Muscle layer of duodenum (tissue), 2 donors: ENCODE measurements around the gene NAALADL1.

ENCODE experiments used
- H3K27ac ChIP-seq: one replicate; pipeline ENCODE4 v1.7.0; 2013; ENCODE audit warnings: mild to moderate bottlenecking, low read length
- H3K27me3 ChIP-seq: one replicate; pipeline ENCODE4 v1.7.0; 2013; ENCODE audit warnings: low read depth, mild to moderate bottlenecking, control low read depth, low read length
- H3K36me3 ChIP-seq, 2 donors: one replicate each; pipeline ENCODE4 v1.7.0; 2013; ENCODE audit warnings: low read length in 2 of 2, control low read depth in 1 of 2, mild to moderate bottlenecking in 1 of 2; ENCODE audit not compliant: insufficient read depth in 2 of 2, control insufficient read depth in 1 of 2
- H3K4me1 ChIP-seq, 2 donors: one replicate each; pipeline ENCODE4 v1.7.0; 2013; ENCODE audit warnings: low read length in 2 of 2, mild to moderate bottlenecking in 2 of 2, control low read depth in 1 of 2, moderate library complexity in 1 of 2; ENCODE audit not compliant: insufficient read depth in 2 of 2, control insufficient read depth in 1 of 2
- H3K4me3 ChIP-seq, 2 donors: one replicate each; pipeline ENCODE4 v1.7.0; 2013; ENCODE audit warnings: low read length in 2 of 2, low read depth in 1 of 2, mild to moderate bottlenecking in 1 of 2
- H3K9me3 ChIP-seq, 2 donors: one replicate each; pipeline ENCODE4 v1.7.0; 2013; ENCODE audit warnings: low read length in 2 of 2, control low read depth in 1 of 2, mild to moderate bottlenecking in 1 of 2; ENCODE audit not compliant: control insufficient read depth in 1 of 2
- donor health status: healthy.

The NAALADL1 gene

DNA sequence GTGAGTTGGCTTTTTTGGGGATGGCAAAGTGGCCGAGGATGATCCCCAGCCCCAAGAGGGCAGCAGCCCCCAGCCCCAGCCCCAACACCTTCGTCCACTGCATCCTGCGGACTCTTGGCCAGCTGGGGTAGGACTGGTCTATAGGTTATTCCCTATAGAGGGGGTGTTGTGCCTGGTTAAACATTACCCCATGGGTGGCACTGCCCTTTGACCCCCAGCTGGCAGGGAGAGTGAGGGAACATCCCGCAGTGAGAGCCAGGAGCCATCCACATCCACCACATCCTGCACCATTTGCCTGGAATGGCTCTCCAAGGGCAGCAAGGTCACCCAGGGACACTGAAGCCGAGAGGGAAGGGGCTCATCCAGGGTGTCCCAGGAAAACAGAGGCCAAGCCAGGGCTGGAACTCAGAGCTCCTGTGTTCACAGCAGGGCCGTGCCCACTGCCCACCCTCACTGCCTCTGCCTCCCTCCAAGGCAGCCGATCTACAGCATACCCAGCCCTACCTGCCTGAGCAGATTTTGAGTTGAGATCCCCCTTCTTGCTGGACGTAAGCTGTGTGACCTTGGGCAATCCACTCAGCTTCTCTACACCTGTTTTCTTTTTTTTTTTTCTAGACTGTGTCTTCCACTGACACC is at the start of gene NAALADL1:
TSS of gene NAALADL1 (minus strand) at position 135 of the 636 bp plus-strand sequence. CDS start at position 103, 32 bp downstream.
- Histone ChIP-seq H3K4me3 (no peak within 1 kb of the TSS), H3K27me3 (no peaks in the 10 kb centered on the region)

GRCh38 chr11:65107751-65108468 is 49.6 kb upstream of the NAALADL1 start:
- H3K4me1 ChIP-seq, result peaks cover 0 to 26% of the 10 kb centered on the region in 2 donors
- no peak overlapping the region for H3K4me3 ChIP-seq
- H3K27ac ChIP-seq, result no peak overlapping the region
- peaks cover 0 to 32% of the 10 kb centered on the region in 2 donors for H3K36me3 ChIP-seq
- H3K27me3 ChIP-seq, result no peaks in the 10 kb centered on the region
- no peaks in the 10 kb centered on the region for H3K9me3 ChIP-seq

More for the DNA sequence above, at the start of gene NAALADL1:
- Histone ChIP-seq H3K27ac (no peak within 1 kb of the TSS), H3K4me1 (no peaks in the 10 kb centered on the region), H3K9me3 (no peaks in the 10 kb centered on the region), H3K36me3 (no peaks in the 10 kb centered on the region)

DNA sequence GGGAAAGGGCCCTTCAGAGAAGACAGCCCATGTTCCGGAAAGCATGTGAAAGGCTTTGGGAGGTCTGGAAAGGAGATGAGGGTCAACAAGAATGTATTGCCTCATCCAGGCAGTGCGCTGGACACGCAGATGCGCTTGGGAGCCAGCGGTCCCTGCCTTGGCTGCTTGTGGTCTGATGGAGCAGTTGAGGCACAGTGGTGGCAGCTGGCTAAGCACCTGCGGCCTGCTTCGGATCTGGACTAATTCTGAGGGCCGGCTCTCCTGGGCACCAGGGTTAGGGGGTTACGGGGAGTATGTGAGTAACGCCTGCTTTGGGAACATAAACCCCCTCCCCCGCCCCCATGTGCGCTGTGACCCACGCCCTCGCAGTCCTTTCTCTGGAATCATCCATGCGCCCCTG is 48.7 kb upstream of the NAALADL1 start:
- Histone ChIP-seq H3K27me3 (no peaks in the 10 kb centered on the region), H3K4me1 (peaks cover 0 to 18% of the 10 kb centered on the region in 2 donors), H3K9me3 (no peaks in the 10 kb centered on the region), H3K27ac (no peak overlapping the region), H3K4me3 (no peak overlapping the region), H3K36me3 (peaks cover 0 to 32% of the 10 kb centered on the region in 2 donors)

DNA sequence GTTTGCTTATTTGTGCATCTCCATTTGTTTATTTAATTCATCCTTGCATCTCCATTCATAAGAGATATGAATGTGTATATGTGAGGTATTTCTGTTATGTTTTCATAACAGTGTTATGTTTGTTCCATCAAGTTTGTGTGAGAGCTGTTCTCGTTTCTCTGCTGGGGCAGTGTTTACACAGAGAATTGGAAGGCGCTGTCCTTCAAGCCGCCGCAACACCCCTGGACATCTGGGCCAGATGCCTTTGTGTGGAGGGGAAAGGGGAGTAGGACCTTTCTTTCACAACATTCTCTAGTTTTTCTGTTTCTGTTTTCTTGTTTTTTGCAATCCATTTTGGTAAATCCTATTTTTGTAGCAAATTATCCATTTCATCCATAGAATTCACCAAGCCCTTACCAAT is 46.3 kb upstream of the NAALADL1 start:
- H3K4me3 ChIP-seq, result no peak overlapping the region
- no peaks in the 10 kb centered on the region for H3K27me3 ChIP-seq
- no peaks in the 10 kb centered on the region for H3K4me1 ChIP-seq
- H3K9me3 ChIP-seq, result no peaks in the 10 kb centered on the region
- peaks cover 0 to 28% of the 10 kb centered on the region in 2 donors for H3K36me3 ChIP-seq
- H3K27ac ChIP-seq, result no peak overlapping the region

DNA sequence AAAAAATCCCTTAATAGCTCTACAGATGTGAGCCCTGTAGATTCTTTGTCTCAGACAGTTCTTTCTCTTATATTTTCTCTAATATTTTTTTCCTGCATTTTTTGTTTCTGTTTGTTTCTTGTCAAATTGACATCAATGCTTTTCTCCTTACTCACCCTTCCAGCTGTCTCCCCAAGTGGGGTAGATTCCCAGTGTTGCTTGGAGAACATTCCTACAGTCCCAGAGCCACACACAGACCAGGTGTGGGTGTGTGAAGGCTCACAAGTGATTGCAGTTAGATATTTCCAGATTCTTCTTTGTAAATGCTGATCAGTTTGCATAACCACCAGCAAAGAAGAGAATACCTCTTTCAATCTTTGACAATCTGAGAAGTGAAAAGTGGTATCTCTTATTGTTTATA is 45.1 kb upstream of the NAALADL1 start:
- H3K4me3 ChIP-seq, result no peak overlapping the region
- H3K4me1 ChIP-seq, result no peaks in the 10 kb centered on the region
- no peaks in the 10 kb centered on the region for H3K27me3 ChIP-seq
- H3K9me3 ChIP-seq, result no peaks in the 10 kb centered on the region
- no peak overlapping the region for H3K27ac ChIP-seq
- H3K36me3 ChIP-seq, result peaks cover under 1 to 18% of the 10 kb centered on the region in 2 donors

GRCh38 chr11:65102142-65103095 is 44.1 kb upstream of the NAALADL1 start:
- H3K27ac ChIP-seq, result no peak overlapping the region
- peaks cover 0 to under 1% of the 10 kb centered on the region in 2 donors for H3K4me1 ChIP-seq
- peaks cover 5 to 10% of the 10 kb centered on the region in 2 donors for H3K36me3 ChIP-seq

DNA sequence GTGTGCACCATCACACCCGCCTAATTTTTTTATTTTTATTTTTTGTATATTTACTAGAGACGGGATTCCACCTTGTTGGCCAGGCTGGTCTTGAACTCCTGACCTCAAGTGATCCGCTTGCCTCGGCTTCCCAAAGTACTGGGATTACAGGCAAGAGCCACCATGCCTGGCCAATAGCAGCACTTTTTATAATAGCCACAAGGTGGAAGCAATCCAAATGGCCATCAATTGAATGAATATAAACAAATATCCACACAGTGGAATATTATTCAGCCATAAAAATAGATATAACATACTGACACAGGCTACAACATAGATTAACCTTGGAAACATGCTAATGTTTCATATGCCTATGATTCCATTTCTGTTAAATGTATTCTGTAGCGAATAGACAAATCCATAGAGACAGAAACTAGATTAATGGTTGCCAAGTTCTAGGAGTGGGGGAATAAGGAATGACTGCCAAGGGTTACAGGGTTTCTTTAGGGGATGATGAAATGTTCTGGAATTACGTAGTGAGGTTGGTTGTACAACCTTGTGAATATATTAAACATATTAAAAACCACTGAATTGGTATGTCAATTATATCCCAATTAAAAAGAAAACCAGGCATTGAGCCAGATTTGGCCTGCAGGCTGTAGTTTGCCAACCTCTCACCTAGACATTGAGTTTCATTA is 42.5 kb upstream of the NAALADL1 start:
- Histone ChIP-seq H3K36me3 (peaks cover 4 to 5% of the 10 kb centered on the region in 2 donors), H3K27me3 (no peaks in the 10 kb centered on the region), H3K4me1 (peaks cover 5 to 10% of the 10 kb centered on the region in 2 donors), H3K9me3 (no peaks in the 10 kb centered on the region), H3K4me3 (no peak overlapping the region), H3K27ac (no peak overlapping the region)

More at GRCh38 chr11:65102142-65103095, 44.1 kb upstream of the NAALADL1 start:
- Histone ChIP-seq H3K27me3 (no peaks in the 10 kb centered on the region), H3K4me3 (no peak overlapping the region), H3K9me3 (no peaks in the 10 kb centered on the region)

GRCh38 chr11:65096926-65097325 is 38.6 kb upstream of the NAALADL1 start:
- Histone ChIP-seq H3K4me1 (peaks cover 5 to 13% of the 10 kb centered on the region in 2 donors), H3K27ac (peak overlapping the region; percentile 80), H3K27me3 (no peaks in the 10 kb centered on the region), H3K36me3 (peaks cover 4 to 5% of the 10 kb centered on the region in 2 donors), H3K9me3 (no peaks in the 10 kb centered on the region), H3K4me3 (peak overlapping the region; percentile 75 to 91)

DNA sequence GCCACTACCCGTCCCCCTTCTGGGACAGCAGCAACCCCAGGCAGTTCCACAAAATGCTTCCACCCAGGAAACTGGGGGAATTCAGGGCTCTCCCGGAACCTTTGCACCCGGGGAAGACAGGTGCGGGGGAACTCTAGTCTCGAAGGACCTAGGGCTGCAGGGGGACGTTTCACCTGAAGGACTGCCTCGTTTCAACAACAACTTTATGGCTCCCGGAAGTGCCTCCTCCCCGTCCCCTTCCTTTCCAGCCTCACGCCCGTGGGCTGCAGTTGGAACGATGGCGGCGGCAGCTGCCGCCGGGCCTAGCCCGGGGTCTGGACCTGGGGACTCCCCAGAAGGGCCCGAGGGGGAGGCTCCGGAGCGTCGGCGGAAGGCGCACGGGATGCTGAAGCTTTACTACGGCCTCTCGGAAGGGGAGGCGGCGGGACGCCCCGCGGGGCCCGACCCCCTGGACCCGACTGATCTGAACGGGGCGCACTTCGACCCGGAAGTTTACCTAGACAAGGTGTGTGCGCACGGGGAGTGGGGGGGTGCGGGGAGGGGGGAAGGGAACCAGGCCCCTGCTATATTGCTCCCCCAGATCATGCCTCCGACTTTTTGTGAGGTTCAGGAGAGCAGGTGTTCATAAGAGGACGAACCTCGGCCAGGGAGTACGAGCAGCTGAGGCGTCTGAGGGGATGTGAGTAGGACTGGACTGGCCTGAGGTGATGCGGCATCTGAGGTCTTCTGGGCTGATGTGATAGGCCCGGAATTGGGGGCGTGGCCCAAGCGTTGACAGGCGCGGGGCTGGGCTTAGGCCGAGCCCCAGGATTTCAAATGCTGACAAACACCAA is 37.8 kb upstream of the NAALADL1 start, which contains the start of gene VPS51:
TSS of gene VPS51 (plus strand) at position 241 of the 833 bp plus-strand sequence. CDS start at position 278, 37 bp downstream.
- Histone ChIP-seq H3K27ac (peak within 1 kb of the TSS; percentile 80), H3K4me1 (peaks cover 5 to 13% of the 10 kb centered on the region in 2 donors), H3K36me3 (peaks cover 4 to 5% of the 10 kb centered on the region in 2 donors), H3K27me3 (no peaks in the 10 kb centered on the region), H3K4me3 (peak within 1 kb of the TSS; percentile 75 to 91), H3K9me3 (no peaks in the 10 kb centered on the region)

GRCh38 chr11:65095427-65095826 is 37.1 kb upstream of the NAALADL1 start:
- H3K4me1 ChIP-seq, result peaks cover 5 to 13% of the 10 kb centered on the region in 2 donors
- H3K9me3 ChIP-seq, result no peaks in the 10 kb centered on the region
- H3K27ac ChIP-seq, result peak overlapping the region; percentile 80
- no peaks in the 10 kb centered on the region for H3K27me3 ChIP-seq
- H3K4me3 ChIP-seq, result peak overlapping the region; percentile 75 to 91
- peaks cover 4 to 5% of the 10 kb centered on the region in 2 donors for H3K36me3 ChIP-seq
